ENCODE measurements around the gene NWD2. TPM values are rescaled to one million over a fixed set of nuclear protein-coding genes. Genes with fewer than 3 reads are reported as not detected.
A peak's percentile ranks its signal among the peaks of the same experiment; 100 is the strongest.

Gene NWD2
- polyA plus RNA-seq, 2 of the 4 experiments (the other 2 are of a cell fraction) = not detected

DNA sequence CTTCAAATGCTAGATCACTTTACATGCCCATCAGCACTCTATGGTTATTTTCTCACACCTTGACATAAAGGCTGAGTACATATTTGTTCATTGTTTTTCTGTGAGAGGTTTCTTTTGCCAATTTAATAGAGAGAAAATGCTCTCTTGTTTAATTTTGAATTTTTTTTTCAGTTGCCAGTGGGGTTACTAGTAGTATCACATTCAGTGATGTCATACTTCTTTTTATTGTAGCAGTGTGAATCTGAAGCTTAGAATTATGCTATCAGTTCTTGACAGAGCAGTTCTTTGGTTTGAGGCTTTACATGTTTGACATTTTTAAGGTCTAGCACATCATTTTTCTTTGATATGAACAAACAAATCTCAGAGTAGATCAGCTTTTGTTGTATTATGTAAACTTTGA lies 185.4 kb downstream of the NWD2 start:
- CTCF ChIA-PET = no interaction called here
- TF ChIP-seq ZC3H11A (IDR thresholded peaks at IDR 0.05) (no peak), GATA3 (IDR thresholded peaks at IDR 0.05; ENCODE audit: borderline replicate concordance) (no peak), ATOH8 (CRISPR knock-in tag; IDR thresholded peaks at IDR 0.05; ENCODE audit: low read depth) (no peak), MAX (IDR thresholded peaks at IDR 0.05) (no peak), BCL3 (IDR thresholded peaks at IDR 0.05) (no peak), RCOR1 (IDR thresholded peaks at IDR 0.05; ENCODE audit: low read depth, low read length) (no peak)
- POLR2A ChIA-PET = no interaction called here
- FAIRE-seq (no peak), DNase-seq (ENCODE audit: low read depth in 1 of 2, low spot score in 1 of 2) (no peak), ATAC-seq (no peak)
- peaks cover 18% of the 10 kb centered on the region for H3K4me1 ChIP-seq
- no peak overlapping the region for H3K27ac ChIP-seq
- no peak overlapping the region for H3K4me2 ChIP-seq
- H3K9me3 ChIP-seq = no peaks in the 10 kb centered on the region
- no peak overlapping the region for H3K4me3 ChIP-seq

- no peak for ATAC-seq
Observed at GRCh38 chr4:37430718-37431416, 186.3 kb downstream of the NWD2 start.

More at GRCh38 chr4:37430718-37431416, 186.3 kb downstream of the NWD2 start:
- Histone ChIP-seq H3K4me1 (peaks cover 18% of the 10 kb centered on the region), H3K27ac (peak overlapping the region in 1 of 2 experiments; percentile 42; a peak in 1 of 6 replicates), H3K4me3 (no peak overlapping the region), H3K9me3 (no peaks in the 10 kb centered on the region), H3K4me2 (peak overlapping the region; percentile 61)
- ChIA-PET POLR2A (no interaction called here), CTCF (no interaction called here)
- WGBS (ENCODE audit: missing lambda C conversion rate) = 63% methylated on average over 3 of the region's 3 CpGs
- no peak for DNase-seq (ENCODE audit: low read depth in 1 of 2, low spot score in 1 of 2)
- TF ChIP-seq HDAC2 (IDR thresholded peaks at IDR 0.05) (no peak), MYC (IDR thresholded peaks at IDR 0.05; ENCODE audit: borderline replicate concordance, low read length) (no peak), EP300 (IDR thresholded peaks at IDR 0.05) (no peak), BCL3 (IDR thresholded peaks at IDR 0.05) (no peak), RARB (CRISPR knock-in tag; IDR thresholded peaks at IDR 0.05) (no peak), MAX (IDR thresholded peaks at IDR 0.05) (no peak), RNF2 (IDR thresholded peaks at IDR 0.05; ENCODE audit: borderline replicate concordance, low read depth) (no peak), NPAS2 (CRISPR knock-in tag; IDR thresholded peaks at IDR 0.05; ENCODE audit: borderline replicate concordance) (no peak), MAZ (IDR thresholded peaks at IDR 0.05; ENCODE audit: borderline replicate concordance, low read depth, low read length) (no peak), CBX8 (IDR thresholded peaks at IDR 0.05) (no peak), FOSL2 (IDR thresholded peaks at IDR 0.05) (no peak), FOSL2 (CRISPR knock-in tag; IDR thresholded peaks at IDR 0.05) (no peak), MAFK (IDR thresholded peaks at IDR 0.05; ENCODE audit: partially characterized antibody) (no peak), CHD4 (IDR thresholded peaks at IDR 0.05; ENCODE audit: borderline replicate concordance) (no peak), ESRRA (IDR thresholded peaks at IDR 0.05; ENCODE audit: borderline replicate concordance, low read length) (no peak), PHF8 (IDR thresholded peaks at IDR 0.05; ENCODE audit: borderline replicate concordance, low read depth) (no peak), REST (IDR thresholded peaks at IDR 0.05) (no peak), SMC3 (IDR thresholded peaks at IDR 0.05) (no peak), ZNF302 (CRISPR knock-in tag; IDR thresholded peaks at IDR 0.05) (no peak)
- no peak for FAIRE-seq

Data from A549 (cell line).